ENCODE data around the gene TRAPPC10. TPM values are rescaled to one million over a fixed set of nuclear protein-coding genes. Genes with fewer than 3 reads are reported as not detected.
"Not testable (repeated sequence)": the region's sequence is repeated elsewhere in the genome, so short reads cannot be mapped to it uniquely, and the experiment has no call there.

Gene TRAPPC10
- total and polyA plus RNA-seq, 4 donors = 23.8 to 27.1 (median 24.6) TPM

GRCh38 chr21:44089001-44089911, 77.1 kb downstream of the TRAPPC10 start:
- no peak for DNase-seq (ENCODE audit: low read depth in 4 of 6, low spot score in 6 of 6)
- H3K36me3 ChIP-seq (ENCODE audit: control insufficient read depth, insufficient read depth, low read length) = peaks cover 87% of the 10 kb centered on the region
- 94% methylated on average over 27 of the region's 30 CpGs for WGBS (ENCODE audit: insufficient coverage)
- H3K27ac ChIP-seq (ENCODE audit: low read depth, low read length) = no peak overlapping the region
- no peaks in the 10 kb centered on the region for H3K27me3 ChIP-seq (ENCODE audit: control insufficient read depth, insufficient read depth, low read length)
- no peaks in the 10 kb centered on the region for H3K9me3 ChIP-seq (ENCODE audit: control insufficient read depth, insufficient read depth, low read length)
- H3K4me1 ChIP-seq (ENCODE audit: control insufficient read depth, insufficient read depth, low read length) = peaks cover 21% of the 10 kb centered on the region
- H3K4me3 ChIP-seq (ENCODE audit: low read depth, low read length) = no peak overlapping the region

- Histone ChIP-seq H3K4me1 (ENCODE audit: control insufficient read depth, insufficient read depth, low read length) (peaks cover 14% of the 10 kb centered on the region), H3K9me3 (ENCODE audit: control insufficient read depth, insufficient read depth, low read length) (no peaks in the 10 kb centered on the region), H3K4me3 (ENCODE audit: low read depth, low read length) (no peak overlapping the region), H3K27ac (ENCODE audit: low read depth, low read length) (no peak overlapping the region), H3K27me3 (ENCODE audit: control insufficient read depth, insufficient read depth, low read length) (no peaks in the 10 kb centered on the region), H3K36me3 (ENCODE audit: control insufficient read depth, insufficient read depth, low read length) (peaks cover 78% of the 10 kb centered on the region)
- 97% methylated on average over 4 of the region's 8 CpGs for WGBS (ENCODE audit: insufficient coverage)
- no peak for DNase-seq (ENCODE audit: low read depth in 4 of 6, low spot score in 6 of 6)
These were observed 78.2 kb downstream of the TRAPPC10 start for GRCh38 chr21:44090325-44090724.

GRCh38 chr21:44092211-44092610, 80.1 kb downstream of the TRAPPC10 start:
- no peak overlapping the region for H3K4me3 ChIP-seq (ENCODE audit: low read depth, low read length)
- H3K4me1 ChIP-seq (ENCODE audit: control insufficient read depth, insufficient read depth, low read length) = peaks cover 3% of the 10 kb centered on the region
- no peaks in the 10 kb centered on the region for H3K9me3 ChIP-seq (ENCODE audit: control insufficient read depth, insufficient read depth, low read length)
- H3K27ac ChIP-seq (ENCODE audit: low read depth, low read length) = no peak overlapping the region
- DNase-seq (ENCODE audit: low read depth in 4 of 6, low spot score in 6 of 6) = no peak
- no peaks in the 10 kb centered on the region for H3K27me3 ChIP-seq (ENCODE audit: control insufficient read depth, insufficient read depth, low read length)
- H3K36me3 ChIP-seq (ENCODE audit: control insufficient read depth, insufficient read depth, low read length) = peaks cover 65% of the 10 kb centered on the region
- WGBS (ENCODE audit: insufficient coverage) = 93% methylated on average over 5 of the region's 9 CpGs

- peaks cover 50% of the 10 kb centered on the region for H3K36me3 ChIP-seq (ENCODE audit: control insufficient read depth, insufficient read depth, low read length)
- no peaks in the 10 kb centered on the region for H3K9me3 ChIP-seq (ENCODE audit: control insufficient read depth, insufficient read depth, low read length)
- no peaks in the 10 kb centered on the region for H3K27me3 ChIP-seq (ENCODE audit: control insufficient read depth, insufficient read depth, low read length)
- DNase-seq (ENCODE audit: low read depth in 4 of 6, low spot score in 6 of 6) = no peak
- H3K4me3 ChIP-seq (ENCODE audit: low read depth, low read length) = no peak overlapping the region
- WGBS (ENCODE audit: insufficient coverage) = 98% methylated on average over 6 of the region's 9 CpGs
- no peak overlapping the region for H3K27ac ChIP-seq (ENCODE audit: low read depth, low read length)
- peaks cover 3% of the 10 kb centered on the region for H3K4me1 ChIP-seq (ENCODE audit: control insufficient read depth, insufficient read depth, low read length)
These were observed 81.7 kb downstream of the TRAPPC10 start for GRCh38 chr21:44093761-44094160.

GRCh38 chr21:44094832-44095231, 82.7 kb downstream of the TRAPPC10 start:
- Histone ChIP-seq H3K27me3 (ENCODE audit: control insufficient read depth, insufficient read depth, low read length) (no peaks in the 10 kb centered on the region), H3K9me3 (ENCODE audit: control insufficient read depth, insufficient read depth, low read length) (no peaks in the 10 kb centered on the region), H3K4me3 (ENCODE audit: low read depth, low read length) (no peak overlapping the region), H3K4me1 (ENCODE audit: control insufficient read depth, insufficient read depth, low read length) (peaks cover 3% of the 10 kb centered on the region), H3K27ac (ENCODE audit: low read depth, low read length) (no peak overlapping the region), H3K36me3 (ENCODE audit: control insufficient read depth, insufficient read depth, low read length) (peaks cover 39% of the 10 kb centered on the region)
- DNase-seq (ENCODE audit: low read depth in 4 of 6, low spot score in 6 of 6) = no peak
- WGBS (ENCODE audit: insufficient coverage) = no CpG with 5 or more reads among the region's 1 CpG

GRCh38 chr21:44098507-44098906, 86.4 kb downstream of the TRAPPC10 start:
- H3K27ac ChIP-seq (ENCODE audit: low read depth, low read length); H3K36me3 ChIP-seq (ENCODE audit: control insufficient read depth, insufficient read depth, low read length); H3K27me3 ChIP-seq (ENCODE audit: control insufficient read depth, insufficient read depth, low read length); H3K9me3 ChIP-seq (ENCODE audit: control insufficient read depth, insufficient read depth, low read length); DNase-seq (ENCODE audit: low read depth in 4 of 6, low spot score in 6 of 6); H3K4me1 ChIP-seq (ENCODE audit: control insufficient read depth, insufficient read depth, low read length); H3K4me3 ChIP-seq (ENCODE audit: low read depth, low read length): not testable (repeated sequence)
- no CpG with 5 or more reads among the region's 6 CpGs for WGBS (ENCODE audit: insufficient coverage)

- not testable (repeated sequence) for H3K27me3 ChIP-seq (ENCODE audit: control insufficient read depth, insufficient read depth, low read length); H3K4me1 ChIP-seq (ENCODE audit: control insufficient read depth, insufficient read depth, low read length); DNase-seq (ENCODE audit: low read depth in 4 of 6, low spot score in 6 of 6); H3K9me3 ChIP-seq (ENCODE audit: control insufficient read depth, insufficient read depth, low read length); H3K36me3 ChIP-seq (ENCODE audit: control insufficient read depth, insufficient read depth, low read length); H3K4me3 ChIP-seq (ENCODE audit: low read depth, low read length); H3K27ac ChIP-seq (ENCODE audit: low read depth, low read length)
- WGBS (ENCODE audit: insufficient coverage) = no CpG with 5 or more reads among the region's 13 CpGs
These were observed 86.9 kb downstream of the TRAPPC10 start for GRCh38 chr21:44098964-44099363.

GRCh38 chr21:44107026-44107501, 95.0 kb downstream of the TRAPPC10 start, which contains the start of gene PWP2:
PWP2 (plus strand) TSS chr21:44107399; CDS start chr21:44107417, 18 bp downstream.
- H3K27me3 ChIP-seq (ENCODE audit: control insufficient read depth, insufficient read depth, low read length); H3K4me3 ChIP-seq (ENCODE audit: low read depth, low read length): not testable (repeated sequence)
- WGBS (ENCODE audit: insufficient coverage) = 0% methylated on average over 6 of the region's 66 CpGs

GRCh38 chr21:44107589-44107988, 95.5 kb downstream of the TRAPPC10 start:
- WGBS (ENCODE audit: insufficient coverage) = no CpG with 5 or more reads among the region's 31 CpGs
- not testable (repeated sequence) for H3K4me3 ChIP-seq (ENCODE audit: low read depth, low read length); H3K27ac ChIP-seq (ENCODE audit: low read depth, low read length)

More at GRCh38 chr21:44107026-44107501, 95.0 kb downstream of the TRAPPC10 start, which contains the start of gene PWP2:
- H3K4me1 ChIP-seq (ENCODE audit: control insufficient read depth, insufficient read depth, low read length); H3K36me3 ChIP-seq (ENCODE audit: control insufficient read depth, insufficient read depth, low read length); H3K27ac ChIP-seq (ENCODE audit: low read depth, low read length); H3K9me3 ChIP-seq (ENCODE audit: control insufficient read depth, insufficient read depth, low read length); DNase-seq (ENCODE audit: low read depth in 4 of 6, low spot score in 6 of 6): not testable (repeated sequence)

More at GRCh38 chr21:44107589-44107988, 95.5 kb downstream of the TRAPPC10 start:
- not testable (repeated sequence) for H3K27me3 ChIP-seq (ENCODE audit: control insufficient read depth, insufficient read depth, low read length); H3K4me1 ChIP-seq (ENCODE audit: control insufficient read depth, insufficient read depth, low read length); H3K36me3 ChIP-seq (ENCODE audit: control insufficient read depth, insufficient read depth, low read length); H3K9me3 ChIP-seq (ENCODE audit: control insufficient read depth, insufficient read depth, low read length); DNase-seq (ENCODE audit: low read depth in 4 of 6, low spot score in 6 of 6)

Data from spinal cord (tissue), 10 donors.